Activated CD4-positive, alpha-beta T cell treated with anti-CD3 and anti-CD28 coated beads, Interleukin-2, Interleukin-6, amounts not matched to agents 100 ng/mL and 50 ng/mL, durations not matched to agents 16 hours and 8 hours (primary cell): ENCODE measurements around the gene AOAH.

ENCODE experiments used
- DNase-seq: peaks from one replicate; pipeline ENCODE4 v3.0.0-alpha.2; 2020

AOAH gene

DNA sequence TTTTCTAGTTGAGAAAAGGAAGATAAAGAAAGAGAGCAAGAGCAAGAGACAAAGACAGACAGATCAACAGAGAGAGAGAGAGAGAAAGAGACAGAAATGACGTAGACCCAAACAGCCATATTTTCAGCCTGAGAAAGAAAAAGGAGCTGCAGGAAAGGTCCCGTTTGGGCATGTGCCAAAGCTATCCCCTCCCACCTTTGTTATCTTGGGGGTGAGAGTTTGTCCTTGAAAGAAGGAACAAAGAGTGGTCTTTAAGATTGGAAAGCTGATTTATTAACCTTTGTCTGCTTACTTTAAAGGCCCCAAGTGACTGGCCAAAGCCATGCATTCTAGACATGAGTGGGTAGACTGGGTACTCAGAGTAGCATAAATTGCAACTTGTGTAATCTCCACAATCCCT is 98.2 kb downstream of the AOAH start:
- no peak for DNase-seq

DNA sequence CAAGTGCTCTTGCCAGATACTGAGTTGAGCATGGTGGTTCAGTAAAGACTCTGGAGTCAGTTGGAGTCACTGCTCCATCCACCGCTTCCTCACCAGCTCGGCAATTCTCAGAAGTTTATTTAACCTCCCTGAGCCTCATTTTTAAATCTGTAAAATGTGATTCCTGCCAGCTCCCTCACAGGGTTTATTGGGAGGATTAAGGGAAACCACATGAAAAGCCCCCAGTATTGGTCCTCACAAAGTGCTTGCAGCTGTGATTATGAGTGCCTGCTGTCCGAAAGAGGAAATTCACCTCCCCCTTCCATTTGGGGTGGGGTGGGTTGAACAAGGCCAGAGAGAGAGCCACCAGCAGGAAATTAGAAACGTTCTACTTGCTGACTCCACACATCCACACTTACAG is 99.0 kb downstream of the AOAH start:
- no peak for DNase-seq

DNA sequence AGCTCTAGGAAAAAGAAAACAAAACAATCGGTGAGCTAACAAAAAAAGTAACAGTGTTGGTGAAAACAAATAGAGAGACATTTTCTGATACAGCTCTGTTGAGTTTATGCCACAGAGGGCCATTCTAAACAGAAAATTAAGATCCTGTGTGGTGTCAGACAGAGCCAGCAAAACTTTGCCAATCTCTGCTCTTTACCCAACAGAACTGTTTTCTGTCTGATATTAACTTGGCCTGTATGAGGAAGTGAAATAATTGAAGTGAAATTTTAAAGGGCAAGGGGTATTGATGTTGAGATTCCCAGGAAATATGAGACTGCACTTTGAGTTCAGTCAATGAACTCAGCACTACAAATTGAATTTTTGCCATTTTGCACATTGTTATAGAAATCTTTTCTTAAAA is 101.0 kb downstream of the AOAH start:
- DNase-seq: no peak

DNA sequence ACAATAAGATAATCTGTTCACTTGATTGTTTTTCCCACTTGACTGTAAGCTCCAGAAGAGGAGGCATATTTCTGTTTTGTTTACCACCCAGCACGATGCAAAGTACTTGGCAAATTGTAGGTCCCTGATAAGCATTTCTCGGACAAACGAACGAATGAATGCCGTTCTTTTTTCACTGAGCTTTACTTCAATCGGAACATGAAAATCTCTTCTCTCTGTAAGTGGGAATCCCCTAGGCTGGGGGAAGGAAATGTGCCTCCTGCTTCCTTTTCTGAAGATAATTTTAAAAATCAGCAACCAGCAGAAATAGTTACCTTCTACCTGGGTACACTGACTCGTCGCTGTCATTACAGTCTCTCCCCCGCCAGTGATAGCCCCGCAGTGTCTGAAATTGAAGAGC is 102.9 kb downstream of the AOAH start:
- no peak for DNase-seq

DNA sequence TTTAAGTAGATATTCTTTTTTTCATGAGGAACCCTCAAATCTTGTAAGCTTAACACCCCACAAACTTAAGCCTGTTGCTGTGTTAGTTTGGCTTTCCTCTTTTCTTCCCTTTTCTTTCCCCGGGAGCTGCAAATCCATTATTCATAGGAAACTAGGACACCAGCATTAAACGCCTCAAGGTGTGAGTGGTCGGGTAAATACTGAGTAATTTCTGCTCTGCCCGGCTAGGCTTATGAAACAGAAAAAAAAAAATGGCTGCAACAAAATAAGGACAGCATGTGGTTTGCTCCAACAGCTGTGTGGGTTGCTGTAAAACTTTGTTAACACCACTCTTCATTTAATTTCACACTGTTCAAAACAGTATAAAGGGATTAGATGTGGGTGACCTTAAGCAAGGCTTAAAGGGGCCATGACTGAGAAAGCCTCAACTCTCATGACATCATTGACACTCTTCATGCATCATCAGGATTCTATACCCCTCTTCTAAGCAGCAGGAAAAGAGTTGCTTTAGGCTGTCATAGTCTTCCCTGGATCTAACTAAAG is 104.1 kb downstream of the AOAH start:
- no peak for DNase-seq

DNA sequence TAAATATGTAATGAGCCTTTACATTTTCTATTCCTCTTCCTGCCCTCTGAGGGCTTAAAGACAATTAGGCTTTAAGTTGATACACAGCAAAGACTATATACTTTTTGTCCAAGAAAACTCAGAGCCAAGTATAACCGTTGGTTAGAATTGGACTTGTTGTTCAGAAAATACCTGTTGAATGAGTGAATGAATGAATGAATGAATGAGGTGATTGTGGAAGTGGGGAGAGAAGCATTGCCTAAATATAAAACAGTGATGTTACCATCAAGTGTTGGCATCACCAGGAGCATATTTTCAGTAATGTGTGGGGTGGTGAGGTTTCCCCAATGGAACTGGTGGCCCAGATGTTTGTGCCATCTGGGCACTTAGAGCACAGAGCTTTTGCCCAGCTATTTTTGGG is 106.9 kb downstream of the AOAH start:
- no peak for DNase-seq

DNA sequence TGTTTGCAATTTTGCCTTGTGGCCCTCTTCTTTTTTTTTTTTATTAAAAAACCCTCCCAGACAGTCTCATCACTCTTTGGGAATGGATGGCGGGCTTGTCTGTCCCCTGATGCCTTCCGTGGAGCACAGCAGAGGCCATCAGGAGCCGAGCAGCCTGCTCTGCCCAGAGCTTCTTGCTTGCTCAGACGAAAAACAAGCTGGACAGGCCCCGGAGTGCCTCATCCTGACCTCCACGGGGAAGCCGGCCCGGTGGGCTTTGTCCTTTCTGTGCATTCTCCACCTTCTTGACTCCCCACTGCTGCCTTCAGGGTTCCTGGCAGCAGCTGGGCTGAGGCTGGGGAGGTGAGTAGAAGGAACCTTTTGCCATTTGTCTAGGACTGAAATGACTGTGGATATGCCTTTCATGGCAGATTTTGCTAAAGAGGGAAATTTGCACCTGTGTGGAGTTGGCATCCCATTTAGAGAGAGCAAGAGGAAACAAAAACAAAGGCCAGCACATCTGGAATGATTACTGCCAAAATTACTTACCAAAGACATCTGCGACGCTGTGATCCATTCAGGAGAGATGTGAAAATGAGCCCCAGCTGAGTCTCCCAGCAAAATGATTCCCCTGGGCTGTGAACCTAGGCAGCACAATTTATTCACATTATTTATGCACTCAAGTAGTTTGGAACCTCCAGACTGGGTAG is 108.3 kb downstream of the AOAH start:
- DNase-seq: no peak

DNA sequence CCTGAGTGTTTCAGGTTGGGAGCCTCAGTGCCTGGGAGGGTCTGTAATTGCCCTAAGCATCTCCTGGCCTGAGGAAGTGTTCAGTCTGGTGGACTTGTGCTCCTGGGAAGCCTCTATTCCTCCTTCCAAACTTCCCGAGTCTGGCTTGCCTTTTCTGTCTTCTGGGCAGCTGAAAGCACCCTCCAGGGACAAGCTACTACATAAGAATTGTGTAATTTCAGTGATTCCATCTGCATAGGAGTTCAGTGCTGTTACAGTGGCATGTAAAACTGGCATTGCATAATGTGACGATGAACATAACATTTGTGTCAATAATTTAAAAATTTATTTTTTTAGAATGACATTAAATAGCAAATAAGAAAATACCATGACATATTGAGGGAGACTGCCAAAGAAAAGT is 109.3 kb downstream of the AOAH start:
- DNase-seq: no peak

DNA sequence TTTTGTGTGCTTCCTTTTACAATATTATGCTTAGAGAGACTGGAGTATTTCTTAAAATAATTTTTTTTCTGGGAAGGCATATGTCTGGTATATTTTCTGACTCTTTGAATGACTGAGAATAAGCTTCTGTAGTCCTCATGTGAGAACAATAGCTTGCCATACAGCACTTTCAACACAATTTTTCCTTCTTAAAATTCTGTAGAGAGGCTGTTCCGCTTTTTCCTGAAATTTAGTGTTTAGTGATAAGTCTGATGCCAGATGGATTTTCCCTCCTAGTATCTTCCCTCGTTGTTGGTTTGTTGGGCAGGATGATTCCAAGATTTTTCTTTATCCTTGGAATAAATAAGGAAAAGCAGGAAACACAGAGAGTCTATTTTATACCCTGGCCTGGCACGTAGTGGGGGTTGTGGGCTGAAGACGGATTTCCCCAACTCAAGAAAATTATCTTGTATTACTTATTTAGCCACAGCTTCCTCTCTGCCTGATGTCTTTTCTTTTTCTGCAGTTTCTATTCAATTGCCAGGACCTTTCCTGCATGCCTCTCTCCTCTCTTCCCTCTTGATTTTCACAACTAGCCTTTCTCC is 111.2 kb downstream of the AOAH start:
- DNase-seq: no peak

DNA sequence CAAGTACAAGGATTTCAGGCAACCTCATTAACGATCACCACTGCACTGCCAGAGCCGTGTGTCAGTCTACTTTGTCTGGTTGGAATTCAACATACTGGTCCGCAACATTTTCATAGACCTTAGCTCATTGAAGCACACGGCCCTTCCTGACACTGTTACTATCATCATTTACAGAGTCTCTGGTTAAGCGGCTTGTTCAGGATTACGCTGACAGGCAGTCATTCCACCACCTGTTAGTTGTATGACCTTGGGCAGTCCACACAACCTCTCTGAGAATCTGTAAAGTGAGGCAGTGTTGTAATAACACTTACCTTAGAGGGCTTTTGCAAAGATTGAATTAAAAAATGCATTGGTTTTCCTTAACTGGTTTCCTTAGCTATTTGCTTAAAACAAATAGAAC is 112.6 kb downstream of the AOAH start:
- DNase-seq: no peak

DNA sequence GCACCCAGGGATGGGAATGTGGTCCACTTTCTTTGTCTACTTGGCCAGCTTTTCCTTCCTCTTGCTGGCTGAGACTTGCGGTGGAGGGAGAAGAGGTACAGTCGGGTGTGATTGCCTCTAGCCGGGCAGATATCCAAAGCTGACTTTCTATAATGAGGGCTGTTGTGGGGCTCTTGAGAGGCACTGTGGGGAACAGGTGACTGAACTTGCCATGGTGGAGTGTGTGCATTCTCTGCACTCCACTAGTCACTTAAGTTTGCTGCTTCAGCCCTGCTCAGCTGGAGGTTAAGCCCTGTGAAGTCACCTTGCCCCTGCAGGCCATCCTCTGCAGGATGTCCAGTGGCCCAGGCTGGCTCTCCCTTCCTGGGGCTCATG is 116.6 kb downstream of the AOAH start:
- no peak for DNase-seq

DNA sequence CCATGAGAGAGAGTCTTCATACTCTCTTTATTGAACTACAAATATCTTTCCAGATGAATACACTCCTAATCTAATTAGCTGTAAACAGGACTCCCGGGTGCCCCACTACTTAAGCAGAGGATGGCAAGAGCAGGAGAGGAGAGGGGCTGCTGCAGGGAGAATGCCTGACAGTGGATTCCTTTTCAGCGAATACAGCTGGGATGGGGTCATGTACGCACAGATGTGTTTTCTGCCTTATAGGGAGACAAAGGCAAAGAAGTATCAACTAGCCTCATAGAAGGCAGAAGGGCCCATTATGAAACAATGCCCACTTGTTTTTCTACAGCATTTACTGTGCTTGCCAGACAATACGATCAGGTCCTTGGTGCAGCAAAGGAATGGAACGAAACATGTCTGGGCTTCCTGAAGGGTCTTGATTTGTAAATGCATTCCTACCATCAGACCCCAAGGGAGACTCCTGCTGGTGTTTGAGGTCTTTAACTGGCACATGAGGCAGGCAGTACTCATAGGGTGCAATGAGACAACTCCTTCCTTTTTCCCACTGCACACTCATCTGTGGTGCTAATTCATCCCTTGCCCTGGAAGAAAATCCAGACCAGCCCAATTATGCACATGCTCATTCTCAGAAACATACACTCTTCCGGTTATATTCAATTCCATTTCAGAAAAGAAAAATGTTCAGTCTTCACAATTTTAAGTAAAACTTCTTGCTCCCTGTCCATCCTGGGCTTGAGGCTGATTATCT is 117.1 kb downstream of the AOAH start:
- DNase-seq: no peak

DNA sequence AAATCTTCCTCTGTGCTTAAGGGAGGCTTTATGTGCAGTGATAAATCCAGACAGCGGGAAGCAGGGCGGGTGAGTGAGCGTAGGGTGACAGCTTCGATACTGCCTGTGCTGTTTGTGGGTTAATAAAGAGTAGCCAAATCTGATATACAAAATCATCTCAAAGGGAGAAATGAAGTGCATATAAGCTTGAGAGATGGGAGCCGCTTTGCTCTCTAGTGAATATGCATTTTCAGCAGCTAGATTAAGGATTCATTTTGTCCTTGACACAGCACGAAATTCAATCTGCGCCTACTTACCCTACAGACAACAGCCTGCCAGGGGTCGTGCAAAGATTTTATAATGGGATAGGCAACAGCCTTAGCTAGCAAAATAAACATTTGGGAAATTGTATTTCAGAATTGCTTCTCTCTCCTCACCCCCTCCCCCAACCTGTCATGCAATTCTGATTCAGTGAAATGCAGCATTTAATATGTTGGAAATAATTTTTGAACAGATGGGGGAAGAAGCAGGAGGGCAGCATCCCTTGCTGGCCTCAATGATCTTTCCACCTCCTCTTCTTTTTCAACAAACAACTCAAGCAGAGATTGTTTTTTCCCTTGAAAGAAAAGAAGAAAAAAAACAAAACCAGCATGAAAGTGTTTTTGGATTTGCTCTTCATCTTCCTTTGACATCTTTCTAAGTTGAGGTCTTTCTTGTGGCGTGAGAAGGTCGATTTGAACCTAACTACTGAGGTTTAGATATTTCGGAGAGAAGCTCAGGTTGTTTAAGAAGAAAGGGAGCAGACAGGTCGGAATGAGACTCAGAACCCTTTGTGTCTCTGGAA is 117.9 kb downstream of the AOAH start:
- no peak for DNase-seq

DNA sequence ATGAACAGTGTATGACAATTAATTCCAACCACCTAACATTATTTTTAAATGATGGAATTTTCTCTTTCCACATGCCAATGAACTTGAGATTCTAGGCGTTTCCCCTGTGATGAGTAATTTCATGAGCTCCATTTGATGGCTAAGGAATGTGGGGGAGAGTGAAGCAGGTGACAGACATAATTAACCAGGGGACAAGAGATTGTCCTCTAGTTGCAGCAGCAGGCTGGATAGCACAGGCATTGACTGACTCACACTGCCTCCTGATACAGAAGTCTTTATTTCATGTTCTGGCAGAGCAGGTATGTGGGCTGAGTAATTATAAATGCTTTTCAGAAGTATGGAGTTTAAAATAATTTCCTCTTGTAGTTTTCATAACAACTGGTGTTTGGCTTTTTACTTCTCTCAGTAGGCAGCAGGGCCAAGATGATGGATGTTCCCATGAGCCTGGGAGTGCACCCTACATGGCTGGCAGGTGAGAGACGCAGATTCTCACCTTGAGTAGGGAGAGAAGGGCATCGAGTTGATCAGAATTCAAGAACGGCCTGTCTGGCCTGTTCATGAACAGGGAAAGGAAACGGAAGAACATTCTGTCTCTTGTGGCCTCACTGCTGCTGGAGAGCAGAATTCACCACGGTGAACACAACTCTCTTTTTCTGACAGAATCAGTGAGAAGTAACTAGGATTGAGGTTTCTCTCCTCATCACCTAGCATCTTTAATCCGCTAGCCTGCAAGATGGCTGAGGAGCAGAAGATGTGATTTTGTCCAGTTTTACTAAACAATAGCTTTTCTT is 118.8 kb downstream of the AOAH start:
- no peak for DNase-seq

DNA sequence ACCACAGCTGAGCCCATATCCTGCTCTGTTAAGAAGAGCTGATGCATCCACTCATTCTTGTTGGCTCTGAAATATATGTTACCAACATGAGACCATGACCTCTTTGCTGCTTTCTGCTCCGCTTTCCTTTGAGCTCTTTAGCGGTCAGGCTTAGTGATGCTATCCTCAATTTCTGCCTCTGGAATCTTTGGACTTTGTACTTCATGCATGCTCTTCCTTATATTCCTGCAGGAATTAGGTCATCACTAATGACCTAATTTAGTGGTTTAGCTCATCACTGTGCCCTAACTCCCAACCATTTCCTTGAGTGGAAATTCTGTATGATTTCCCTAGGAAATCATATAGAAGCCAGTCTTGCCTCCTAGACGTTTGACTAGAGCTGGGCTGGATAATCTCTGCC is 119.5 kb downstream of the AOAH start:
- no peak for DNase-seq

DNA sequence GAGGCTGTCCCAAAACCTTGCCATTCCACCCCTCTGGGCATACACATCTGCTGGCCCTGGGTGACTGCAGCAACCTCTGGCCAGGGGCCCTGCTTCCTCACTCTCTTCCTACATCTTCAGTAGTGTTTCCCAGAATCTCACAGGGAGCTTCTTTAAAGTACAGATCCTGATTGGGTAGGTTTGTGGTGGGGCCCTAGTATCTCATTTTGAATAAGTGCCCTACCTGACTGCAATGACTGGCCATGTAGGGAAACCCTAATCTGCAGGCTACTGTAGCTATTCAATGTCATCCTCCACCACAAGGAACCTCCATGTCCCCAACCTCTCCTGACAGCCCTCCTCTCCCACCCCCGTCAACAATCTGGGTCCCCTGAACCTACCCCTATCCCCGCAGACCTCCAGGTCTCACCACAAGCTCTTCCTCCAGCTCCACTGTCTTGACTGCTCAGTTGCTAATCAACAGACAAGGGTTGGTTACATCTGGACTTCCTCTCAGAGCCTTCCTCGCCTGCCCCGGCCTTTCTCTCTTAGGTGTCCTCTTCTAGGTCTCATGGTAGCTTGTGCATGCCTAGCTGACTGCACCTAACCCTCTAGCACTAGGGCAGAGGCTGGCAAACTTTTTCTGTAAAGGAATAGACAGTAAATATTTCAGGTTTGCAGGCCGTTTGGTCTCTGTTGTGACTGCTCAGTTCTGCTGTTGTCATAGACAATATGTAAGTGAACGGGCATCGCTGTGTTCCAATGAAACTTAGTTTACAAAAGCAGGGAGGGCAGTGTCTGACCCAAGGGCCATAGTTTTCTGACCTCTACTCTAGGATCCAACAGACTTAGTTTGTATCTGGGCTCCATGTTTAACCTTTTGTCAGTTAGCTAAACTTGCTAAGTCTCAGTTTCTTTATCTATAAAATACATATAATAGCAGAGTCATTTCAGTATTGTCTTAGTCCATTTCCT is 121.1 kb downstream of the AOAH start:
- DNase-seq: peak; percentile 73

DNA sequence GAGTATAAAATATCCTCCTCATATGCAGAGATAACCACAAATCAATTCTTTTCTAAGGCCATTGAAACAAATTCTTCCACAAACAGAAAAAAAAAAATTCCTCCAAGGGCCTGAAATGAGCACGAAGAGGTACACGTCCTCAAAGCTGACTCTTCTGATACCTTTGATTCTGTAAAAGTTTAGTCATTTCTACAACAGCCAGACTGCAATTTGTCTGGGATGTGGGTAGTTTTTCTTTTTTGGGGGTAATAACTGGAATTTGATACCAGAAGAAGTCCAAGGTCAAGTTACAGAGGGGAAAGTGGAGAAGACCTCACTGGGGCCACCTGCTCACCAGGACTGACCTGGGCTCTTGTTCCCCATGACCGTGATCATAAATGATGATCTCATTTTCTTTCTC is 121.8 kb downstream of the AOAH start:
- DNase-seq: peak; percentile 50

DNA sequence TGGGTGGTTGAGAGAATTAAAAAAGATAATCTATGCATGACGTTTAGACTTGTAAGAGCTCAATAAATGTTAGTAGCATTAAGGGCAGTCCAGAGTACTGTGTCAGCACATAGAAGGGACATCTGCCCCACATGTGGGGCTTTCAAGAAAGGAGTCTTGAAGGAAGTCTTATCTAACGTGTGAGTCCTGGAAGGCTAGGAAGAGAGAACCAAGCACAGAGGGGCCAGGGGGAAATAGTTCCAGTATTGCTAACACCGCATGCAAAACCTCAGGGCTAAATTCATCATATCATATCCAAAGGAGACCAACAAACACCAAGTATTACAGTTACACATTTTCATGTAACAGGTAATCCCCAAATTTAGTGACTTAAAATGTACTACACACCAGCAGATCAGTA is 122.7 kb downstream of the AOAH start:
- peak; percentile 56 for DNase-seq

DNA sequence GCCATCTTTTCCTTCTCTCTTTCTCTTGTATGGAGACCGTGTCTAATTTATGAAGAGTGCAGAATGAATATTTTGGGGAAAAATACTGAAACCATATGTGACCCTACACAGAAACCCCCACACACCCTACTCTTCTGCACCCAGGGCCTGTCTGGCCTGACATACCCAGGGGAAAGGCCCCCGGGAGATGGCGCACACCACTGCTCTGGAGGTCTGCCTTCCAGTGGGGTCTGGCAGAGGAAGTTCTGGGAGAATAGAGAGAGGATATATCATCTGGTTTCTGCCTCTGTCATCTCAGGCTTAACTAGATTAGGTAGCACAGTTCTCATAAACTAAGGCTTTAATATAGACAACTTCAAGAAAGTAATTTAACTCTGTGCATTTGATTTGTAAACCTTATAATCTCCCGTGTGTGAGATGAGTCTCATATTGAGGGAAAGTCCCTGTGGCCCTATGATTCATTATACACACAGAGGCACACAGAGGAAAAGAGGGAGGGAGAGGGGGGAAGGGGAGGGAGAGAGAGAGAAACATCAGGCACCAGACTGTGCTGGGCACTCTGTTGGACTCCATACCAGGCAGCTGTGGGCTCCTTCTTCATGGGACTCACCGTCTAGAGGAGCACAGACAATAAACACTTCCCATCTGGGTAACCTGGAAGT is 123.3 kb downstream of the AOAH start:
- DNase-seq: peak; percentile 82

DNA sequence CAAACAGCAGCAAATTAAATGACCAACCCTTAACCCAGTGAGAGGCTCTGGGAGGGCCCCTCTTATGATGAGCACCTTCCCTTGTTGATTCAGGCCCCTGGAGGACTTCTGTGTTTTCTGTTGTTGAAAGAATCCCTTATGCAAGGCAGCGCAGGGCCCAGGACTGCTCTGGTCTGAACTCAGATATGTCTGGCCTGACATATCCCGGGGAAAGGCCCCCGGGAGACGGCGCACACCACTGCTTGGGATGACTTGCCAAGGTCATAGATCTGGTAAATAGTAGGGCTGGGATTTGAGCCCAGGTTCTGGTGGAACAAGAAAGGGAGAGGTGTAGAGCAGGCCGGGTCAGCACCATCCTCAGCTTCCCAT is 124.0 kb downstream of the AOAH start:
- DNase-seq: no peak
